CD4-positive, alpha-beta T cell treated with Interferon gamma for 1 hour (primary cell): Measurements from ENCODE around the gene GPR158.

Experiments used
- DNase-seq: peaks from one replicate; pipeline ENCODE4 v3.0.0-alpha.2; 2020

GPR158 gene

DNA sequence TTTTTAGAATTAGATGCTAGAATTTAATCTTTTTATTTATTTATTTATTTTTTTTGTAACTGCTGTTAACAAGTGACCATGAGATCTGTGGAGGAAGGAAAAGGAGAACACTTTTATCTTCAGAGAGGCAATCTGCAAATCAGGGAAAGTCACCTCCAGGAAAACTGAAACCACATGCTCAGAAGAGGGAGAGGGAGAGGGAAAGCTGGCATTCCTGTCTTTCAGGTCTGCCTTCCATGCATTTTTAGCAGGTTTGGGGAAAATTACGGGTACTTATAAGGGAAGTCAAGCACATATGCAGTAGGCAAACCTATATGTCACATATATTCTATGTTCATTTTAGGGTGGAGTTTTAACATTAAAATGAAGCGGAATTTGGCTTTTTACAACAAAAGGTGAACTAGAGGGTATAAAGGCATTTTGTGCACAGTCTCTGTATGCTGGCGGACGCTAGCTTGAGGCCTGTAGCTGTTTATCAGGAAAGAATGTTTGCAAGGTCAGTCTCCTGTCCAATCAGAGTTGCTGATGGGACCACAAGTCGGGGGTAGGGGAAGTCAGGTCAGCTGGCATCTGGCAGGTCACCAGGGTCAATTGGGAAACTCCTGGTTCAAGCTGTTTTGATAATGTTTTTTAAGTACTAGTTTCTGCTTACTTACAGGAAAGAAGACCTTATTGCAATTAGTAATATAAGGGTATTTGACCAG, 333.5 kb downstream of the GPR158 start:
- DNase-seq = no peak

DNA sequence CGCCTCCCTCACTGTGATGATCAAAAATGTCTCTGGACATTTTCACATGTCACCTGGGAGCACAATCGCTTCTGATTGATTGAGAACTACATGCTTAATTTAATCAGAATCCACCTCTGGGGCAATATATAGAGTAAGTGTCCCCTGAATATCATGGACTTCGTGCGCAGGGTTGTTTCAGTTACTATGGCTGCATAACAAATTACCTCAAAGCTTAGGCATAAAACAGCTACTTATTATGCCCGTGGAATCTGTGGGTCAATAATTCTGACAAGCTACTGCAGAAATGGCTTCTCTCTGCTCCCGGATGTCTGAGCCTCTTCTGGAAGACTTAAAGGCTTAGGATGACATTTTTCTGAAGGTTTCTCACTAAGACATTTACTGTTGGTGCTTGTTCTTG, 334.4 kb downstream of the GPR158 start:
- DNase-seq = no peak

DNA sequence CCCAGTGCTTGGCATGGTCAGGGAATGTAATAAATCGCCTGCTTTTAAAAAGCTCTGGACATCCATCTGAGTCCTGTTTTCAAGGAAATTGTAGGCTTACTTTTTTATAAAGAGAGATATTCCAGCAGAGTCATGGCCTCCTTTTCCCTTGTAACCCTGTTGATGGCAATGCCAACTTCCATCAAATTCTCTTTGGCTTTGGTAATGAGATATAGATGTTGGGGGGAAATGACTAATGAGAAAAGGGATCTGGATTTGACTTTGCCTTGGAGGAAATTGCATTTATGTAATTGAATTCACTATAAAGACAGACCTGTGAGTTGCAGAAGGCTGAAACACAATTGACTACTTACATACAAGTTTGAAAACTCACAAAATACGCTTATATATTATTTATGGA, 347.5 kb downstream of the GPR158 start:
- no peak for DNase-seq

DNA sequence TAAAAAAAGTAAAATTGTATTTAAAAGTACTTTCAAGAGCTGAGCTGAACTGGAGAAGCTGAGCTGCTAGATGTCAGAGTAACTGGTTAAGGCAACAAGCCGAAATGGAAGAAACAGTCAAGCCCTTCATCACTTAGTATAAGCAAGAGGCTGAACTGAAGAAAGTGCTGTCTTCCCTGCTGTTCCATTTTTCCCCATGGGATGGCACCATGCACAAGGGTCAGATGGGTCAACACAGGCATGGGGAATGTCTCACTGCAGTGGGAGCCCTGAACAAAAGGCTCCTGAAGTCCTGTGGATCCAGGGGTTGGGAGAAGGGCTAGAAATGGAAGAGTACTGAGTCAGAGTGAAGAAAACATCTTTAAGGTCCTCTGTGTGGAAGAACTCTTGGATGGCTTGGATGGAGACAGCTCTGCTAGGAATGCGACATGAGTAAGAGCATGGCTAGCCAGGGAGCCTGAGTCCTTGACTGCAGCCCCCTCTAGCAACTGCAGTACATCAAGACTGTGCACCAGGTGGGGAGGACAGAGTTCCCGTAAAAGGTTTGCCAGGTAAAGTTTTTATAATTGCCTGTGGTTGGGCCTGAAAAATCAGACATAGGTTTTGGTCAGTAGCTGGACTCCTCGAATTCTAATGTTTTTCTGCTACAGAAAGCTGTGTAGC, 348.3 kb downstream of the GPR158 start:
- no peak for DNase-seq

DNA sequence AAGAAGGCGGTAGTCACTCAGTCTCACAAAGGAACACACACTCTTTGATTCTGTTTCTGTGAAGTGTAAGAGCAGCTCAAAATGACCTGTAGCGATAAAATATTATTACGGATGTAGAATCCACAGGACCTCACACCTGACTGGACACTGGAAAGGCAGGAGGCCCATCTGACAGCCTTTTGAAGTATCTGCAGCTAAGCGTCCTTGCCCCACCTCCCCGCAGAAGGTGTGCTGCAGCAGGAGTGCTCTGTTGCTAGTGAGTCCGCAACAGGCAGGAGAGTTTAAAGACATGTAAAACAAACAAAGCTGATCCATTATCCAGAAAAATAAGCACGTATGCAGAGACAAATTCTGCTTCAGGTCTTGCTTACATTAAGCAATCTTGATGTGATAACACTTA, 355.5 kb downstream of the GPR158 start:
- DNase-seq = no peak

DNA sequence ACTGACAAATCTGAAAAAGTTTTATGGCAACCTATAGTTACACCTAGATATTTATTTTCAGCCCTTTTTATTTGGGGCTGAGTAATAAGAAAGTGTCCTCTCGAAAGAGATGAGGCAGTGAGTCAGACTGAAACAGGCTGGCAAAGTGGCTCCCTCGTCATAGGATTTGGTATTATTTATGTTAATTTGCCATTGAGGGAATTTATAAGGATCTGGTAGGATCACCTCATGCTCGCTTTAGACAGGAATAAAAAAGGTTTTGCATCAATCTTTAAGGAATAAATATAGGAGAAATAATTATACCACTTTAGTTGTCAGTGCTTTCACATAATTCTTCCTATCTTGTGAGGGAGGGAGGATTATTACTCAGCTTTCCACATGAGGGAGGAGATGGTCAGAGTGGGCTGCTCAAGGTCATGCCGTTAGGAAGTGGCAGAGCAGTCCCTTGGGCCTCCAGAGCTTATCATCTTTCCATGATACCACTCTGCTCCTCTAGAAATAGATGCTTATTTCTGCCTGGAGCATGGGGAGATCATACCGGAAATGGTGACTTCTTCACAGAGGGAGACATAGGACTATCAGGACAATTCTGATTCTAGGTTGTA, 356.8 kb downstream of the GPR158 start:
- DNase-seq = no peak

DNA sequence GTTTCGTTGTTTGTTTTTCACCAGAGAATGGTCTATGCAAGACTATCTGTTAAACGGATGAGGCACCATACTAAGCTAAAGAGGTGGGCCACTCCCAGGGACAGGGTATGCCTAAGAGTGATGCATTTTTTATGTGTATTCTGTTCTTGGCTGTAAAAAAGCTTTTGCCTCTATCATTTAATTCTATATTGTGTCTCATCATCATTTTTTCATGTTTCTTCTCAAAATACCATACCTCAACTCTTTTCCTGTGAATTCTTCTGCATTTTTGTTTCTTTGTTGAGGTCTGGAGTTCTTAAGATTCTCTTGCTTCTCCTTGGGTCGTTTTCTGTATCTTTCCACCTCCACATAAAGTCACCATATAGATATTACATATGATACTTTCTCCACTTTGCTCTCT, 357.4 kb downstream of the GPR158 start:
- no peak for DNase-seq

DNA sequence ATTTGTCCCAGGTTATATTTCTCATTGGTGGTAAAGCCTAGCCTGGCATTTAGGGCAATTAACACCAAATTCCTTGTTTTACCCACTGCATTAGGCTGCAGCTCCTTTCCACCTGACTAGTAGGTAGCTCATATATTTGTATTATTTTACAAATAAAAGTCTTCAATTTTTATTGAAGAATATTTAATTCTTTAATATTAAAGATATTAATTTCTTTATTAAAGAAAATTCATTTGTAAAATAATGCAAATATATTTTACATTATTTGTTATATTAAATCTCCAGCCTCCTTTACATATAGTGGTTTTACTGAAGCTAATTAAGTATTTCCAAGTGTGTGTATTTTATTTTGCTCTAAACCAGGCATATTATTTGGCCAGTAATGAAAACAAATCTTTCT, 361.2 kb downstream of the GPR158 start:
- no peak for DNase-seq

DNA sequence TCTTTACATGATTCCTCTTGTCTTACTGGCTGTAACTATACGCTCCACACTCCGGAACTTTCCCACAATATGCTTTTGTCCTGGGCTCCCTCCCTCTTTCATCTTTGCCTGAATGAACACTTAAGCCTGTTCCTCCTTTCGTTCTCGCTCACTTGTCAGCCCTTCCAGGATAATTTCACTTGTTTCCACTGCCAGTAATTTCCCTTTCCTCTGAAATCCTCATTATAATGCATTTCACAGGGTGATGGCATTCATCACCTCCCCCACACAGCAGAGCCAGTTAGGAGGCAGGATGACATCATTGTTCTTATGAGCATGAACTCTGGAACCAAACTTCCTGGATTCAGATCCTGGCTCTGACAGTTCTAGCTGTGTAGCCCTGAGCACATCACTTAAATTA, 372.6 kb downstream of the GPR158 start:
- no peak for DNase-seq

DNA sequence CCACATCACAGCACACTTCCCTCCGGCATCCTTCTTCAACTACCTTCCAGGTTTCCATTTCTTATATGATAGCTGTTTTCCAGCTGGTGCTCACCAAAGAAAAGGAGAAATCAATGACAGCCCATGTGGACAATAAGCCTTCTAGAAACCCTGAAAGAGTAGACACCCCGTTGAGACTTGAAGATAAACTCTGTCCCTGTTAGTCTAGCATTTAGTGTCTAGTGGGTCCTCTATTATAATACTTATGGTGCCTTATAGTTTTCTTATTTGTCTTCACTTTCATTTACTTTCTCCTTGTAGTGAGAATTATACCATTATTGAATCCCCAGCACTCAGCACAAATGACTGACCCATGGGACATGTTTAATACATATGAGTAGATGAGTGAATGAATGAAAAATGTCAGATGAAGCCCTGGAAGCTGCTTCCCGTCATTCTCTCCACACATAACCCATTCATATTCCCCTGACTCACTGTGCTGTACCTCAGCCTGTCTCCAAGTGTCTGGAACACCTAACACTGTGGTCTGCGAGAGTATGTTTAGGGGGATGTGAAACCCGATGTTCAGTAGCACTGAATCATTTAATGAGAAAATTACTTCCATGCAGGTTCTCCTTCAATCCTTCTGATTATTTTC, 377.6 kb downstream of the GPR158 start:
- DNase-seq = no peak

DNA sequence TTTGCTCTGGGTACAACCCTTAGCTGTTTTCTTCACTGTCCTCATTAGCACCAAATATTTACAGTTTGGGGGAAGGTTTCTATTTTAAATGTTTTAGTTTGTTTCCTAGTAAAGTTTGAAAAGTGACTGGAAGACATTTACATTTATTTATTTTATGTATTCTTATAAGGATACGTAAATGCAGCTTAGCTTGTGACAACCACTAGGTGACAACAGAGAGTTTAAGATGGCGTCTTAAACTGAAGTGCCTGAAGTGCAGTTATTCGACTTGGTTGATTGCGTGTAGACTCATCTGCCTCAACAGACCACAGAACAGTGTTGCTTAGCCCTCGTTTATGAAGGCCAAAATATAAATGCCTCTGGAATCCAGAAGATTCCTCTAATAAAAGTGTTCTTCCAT, 381.1 kb downstream of the GPR158 start:
- no peak for DNase-seq

DNA sequence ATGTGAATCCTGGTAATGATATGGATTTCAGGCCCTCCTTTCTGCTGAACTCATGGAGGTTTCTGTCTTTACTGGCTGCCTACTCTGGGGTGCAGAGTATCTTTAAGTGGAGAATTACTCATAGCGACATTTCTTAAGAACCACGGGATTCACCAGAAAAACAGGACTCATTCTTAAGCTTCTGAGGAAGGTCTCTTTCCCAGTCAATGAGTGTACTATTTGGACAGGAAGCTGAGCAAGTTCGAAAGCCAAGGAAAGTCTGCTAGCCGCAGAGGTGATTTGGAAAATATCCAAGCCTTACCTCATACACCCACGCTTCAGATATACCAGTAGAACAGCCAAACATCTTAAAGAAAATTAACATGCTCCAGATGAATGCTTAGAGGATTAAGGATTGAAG, 381.7 kb downstream of the GPR158 start:
- no peak for DNase-seq

DNA sequence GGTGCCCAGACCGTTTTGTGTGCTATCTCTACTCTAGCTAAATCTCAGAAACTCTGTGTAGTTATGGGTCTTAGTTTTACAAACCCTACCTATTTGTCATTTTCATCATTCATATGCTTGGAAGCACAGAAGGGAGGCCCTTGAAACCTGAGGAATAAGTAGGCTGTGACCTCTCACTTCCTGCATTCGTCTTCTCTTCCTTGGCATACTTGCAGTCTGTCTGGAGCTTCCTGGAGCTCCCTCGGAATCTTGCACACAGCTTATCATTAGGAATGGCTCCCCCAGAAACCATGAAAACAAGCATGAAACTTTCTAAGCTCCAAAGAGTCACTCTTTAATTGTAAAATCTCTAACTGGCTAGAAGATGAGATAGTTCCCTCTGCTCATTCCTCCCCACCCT, 382.3 kb downstream of the GPR158 start:
- DNase-seq = no peak

DNA sequence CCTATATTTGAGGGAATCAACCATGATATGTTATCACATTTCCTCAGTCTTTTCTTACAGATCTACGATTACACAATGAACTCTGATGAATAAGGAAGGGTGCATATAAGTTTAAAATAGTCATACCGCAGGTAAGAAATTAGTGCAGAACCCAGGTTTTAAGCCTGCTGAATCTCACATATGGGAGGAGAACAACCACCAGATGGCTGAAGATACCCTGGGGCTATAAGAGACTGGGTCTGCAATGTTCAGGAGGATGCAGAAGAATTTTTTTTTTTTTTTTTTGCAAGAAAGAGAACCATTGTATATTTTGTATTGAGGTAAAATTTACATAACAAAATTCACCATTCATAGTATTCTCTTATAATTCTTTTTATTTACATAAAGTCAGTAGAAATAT, 387.0 kb downstream of the GPR158 start:
- DNase-seq = no peak

DNA sequence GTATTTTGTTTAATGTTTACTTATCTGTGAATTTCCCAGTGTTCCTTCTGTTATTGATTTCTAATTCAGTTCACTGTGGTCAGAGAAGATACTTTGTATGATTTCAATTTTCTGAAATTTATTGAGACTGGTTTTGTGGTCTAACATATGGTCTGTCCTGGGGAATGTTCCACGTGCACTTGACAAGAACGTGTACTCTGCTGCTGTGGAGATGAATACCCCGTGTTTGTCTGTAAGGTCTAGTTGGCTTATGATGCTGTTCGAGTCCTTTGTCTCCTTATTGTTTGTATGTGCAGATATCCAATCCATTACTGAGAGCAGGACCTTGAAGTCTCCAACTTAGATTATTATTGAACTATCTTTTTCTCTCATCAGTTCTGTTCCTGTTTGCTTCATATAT, 387.7 kb downstream of the GPR158 start:
- DNase-seq = no peak

DNA sequence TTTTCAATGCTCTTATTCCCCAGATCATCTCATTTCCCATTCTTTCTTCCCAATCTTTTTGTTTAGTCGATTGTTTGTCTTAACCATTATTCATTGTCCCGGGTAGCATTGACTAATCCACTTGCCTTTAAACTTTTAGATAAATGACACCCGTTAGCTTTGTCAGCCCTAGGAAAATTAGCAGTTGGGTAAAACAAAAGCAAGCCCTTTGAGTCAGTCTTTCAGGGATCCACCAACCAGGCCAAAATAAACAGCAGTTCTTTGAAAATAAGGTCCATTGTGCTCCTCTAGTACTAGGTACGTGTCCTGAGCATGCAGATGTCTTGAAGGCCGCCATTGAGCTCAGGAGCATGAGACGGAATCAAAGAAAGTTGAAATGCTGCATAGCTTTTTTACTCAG, 389.6 kb downstream of the GPR158 start:
- DNase-seq = no peak

DNA sequence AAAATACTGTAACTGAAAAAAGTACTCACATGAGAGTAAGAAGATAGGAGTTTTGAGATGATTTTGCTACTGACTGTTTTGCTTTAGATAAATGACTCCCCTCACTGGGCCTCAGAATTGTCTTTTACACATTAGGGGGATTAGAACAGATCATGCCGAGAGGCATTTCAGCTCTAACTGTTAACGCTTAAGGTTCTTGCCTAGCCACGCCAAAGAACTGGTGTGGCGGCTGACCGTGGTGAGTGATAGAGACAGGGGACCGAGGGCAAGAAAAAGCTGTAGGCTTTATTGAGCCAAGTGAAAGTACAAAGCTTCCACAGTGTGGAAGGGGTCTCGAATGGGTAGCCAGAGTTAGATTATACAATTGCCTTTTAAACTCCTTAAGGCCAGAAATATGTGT, 390.8 kb downstream of the GPR158 start:
- DNase-seq = no peak

DNA sequence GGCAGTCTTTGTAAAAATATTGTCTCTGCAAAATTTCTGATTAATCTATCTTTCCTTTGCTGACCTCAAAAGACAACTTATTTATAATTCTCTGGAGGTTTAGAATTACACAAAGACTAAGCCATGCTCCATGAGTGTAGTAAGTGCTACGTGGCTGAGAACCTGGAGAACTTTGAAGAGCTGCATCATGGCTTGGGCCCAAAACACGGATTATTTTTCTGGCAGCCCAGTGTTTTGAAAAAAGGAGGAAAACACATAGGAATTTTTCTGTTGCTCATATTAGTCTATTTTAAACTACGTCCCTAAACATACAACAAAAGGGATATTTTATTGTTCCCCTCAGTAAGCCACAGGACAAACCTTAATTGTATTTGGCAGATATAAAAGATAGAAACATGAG, 398.5 kb downstream of the GPR158 start:
- DNase-seq = no peak

DNA sequence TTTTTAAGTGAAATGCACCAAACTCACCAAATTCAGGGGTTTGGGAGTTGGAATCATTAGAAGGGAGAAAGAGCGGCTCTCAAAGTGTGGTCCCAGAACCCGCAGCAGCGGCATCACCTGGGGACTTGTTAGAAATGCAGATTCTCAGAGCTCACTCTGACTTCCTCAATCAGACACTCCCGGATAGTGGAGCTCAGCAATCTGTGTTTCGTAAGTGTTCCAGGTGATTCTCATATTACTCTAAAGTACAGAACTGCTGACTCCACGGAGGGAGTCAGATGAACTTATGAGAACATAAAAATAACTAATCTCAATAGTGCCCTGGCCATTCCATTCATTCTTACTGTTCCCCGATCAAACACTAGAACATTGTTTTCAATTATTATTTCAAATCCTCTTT, 400.5 kb downstream of the GPR158 start:
- DNase-seq = no peak

DNA sequence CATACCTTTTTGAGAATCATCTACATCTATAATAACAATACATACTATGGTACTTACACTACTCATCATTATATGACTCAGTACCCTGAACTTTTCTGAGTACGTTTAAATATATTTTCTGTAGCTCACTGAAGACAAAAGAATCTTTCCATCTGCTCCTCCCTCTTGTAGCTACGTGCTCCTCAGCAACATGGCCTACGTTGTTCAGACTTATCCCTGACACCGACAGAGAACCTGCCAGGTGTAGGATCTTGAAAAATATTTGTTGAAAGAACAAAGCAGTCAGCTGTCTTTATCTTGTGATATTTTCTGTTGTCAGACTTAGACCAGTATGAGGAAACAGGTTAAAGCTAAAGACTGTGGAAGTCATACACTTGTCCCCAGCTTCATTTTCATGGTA, 403.3 kb downstream of the GPR158 start:
- DNase-seq = no peak

DNA sequence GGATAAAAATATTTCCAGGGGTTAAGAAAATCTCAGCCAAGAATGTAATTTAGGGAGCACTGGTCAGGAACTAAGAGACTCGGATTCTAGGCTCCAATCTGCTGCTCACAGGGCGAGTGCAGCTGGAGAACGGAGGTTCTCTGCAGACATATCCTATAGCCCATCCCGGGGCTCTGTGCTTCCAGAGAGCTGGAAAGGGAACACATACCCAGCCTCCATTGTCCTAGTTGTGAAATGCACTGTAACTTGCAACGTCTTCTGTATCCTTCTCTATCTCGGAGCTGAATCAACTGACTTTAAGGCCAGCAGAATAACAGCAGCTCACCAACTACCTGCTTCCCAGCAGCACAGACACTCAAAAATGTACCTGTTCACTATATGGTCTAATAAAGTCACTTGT, 408.2 kb downstream of the GPR158 start:
- DNase-seq = no peak

DNA sequence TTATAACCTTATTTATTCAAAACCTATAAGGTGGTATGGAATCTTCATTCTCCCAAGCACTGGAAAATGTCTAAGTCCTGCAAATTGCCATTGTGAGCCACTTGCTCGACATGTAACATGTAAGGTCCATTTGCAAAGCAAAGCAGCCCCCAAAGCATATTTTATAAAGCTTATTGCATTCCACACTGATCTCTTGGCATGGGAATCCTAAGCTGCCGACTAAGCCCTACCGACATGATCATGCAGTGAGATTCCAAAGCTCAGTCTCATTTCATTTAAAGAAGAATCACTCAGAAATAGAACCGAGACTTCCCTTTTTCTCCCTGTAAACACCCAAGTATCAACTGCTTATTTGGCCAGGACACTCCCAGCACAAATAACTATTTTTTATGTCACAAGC, 425.9 kb downstream of the GPR158 start:
- no peak for DNase-seq

DNA sequence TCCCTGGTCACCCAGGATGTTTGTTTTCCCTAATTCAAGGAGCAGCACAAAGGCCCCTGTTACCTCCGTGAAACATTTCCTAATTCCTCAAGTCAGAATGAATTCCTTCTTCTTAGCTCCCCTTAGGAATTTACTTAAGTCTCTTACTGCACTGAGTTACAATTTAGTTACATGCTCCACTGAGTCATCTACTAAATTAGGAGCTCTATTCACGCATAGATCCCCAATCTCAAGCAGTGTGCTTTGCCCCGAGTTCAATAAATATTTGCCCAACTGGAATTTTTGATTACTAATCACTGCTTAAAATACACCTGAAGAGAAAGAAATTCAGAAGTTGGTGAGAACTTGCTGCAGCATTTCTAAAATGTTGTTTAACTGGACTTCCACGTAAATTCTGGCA, 429.8 kb downstream of the GPR158 start:
- no peak for DNase-seq

DNA sequence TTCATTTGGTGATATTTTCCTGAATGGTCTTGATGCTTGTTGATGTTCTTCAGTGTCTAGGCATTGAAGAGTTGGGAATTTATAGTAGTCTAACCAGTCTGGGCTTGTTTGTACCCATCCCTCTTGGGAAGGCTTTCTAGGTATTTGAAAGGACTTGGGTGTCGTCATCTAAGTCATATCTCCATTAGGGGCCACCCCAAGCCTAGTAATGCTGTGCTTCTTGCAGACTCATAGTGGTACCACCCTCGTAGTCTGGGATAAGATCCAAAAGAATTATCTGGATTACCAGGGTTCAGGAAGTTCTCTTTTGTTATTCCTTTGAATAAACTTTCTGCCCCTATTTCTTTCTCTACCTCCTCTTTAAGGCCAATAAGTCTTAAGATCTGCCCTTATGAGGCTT, 439.9 kb downstream of the GPR158 start:
- DNase-seq = no peak
